Uterus (tissue), 2 donors: ENCODE results near the gene CDYL.

Experiments used
- POLR2A ChIP-seq, 2 donors: fragments of 450-650 bp; IDR thresholded peaks; one replicate each; pipeline ENCODE4 v1.6.1; 2016; ENCODE audit warnings: antibody characterized with exemption in 2 of 2, mild to moderate bottlenecking in 1 of 2, moderate library complexity in 1 of 2
- TF ChIP-seq, protein P1 (sequence below), 4 experiments: fragments of 200-600 bp in 2 of 4; fragments of 450-650 bp in 2 of 4; sonication (generic) in 2 of 4; IDR thresholded peaks; one replicate each; pipeline ENCODE4 v1.5.1; 2016 to 2019; ENCODE audit warnings: antibody characterized with exemption in 4 of 4, mild to moderate bottlenecking in 2 of 4, moderate library complexity in 1 of 4

DNA sequence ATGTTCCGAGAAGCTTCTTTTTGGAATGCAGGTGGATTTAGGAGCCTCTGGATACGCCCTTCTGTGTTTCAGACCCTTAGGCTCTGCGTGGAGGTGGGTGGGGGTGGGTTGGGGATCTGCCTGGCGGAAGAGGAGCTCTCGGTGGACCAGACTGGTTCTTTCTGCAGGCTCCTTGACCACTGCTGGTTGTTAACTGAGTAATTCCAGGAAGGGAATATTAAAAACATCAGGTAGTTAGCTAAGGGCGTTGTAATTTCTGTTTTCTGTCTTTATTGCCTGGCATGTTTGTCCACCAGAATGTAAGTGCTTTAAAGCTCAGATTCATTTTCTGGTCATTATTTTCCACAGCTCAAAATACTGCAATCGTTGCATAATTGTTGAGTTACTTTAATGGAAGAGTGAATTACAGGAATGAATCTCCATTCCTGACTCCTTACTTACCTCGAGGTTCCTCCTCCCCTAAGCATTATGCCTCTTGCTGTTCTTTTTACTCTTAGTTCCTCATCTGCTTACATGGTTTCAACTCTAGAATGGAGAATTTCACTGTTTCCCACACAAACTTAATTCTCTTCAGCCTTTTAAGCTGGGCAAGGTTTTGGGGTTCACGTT lies 5.9 kb downstream of the CDYL start:
- TF ChIP-seq POLR2A (IDR thresholded peaks at IDR 0.05): no peak
- TF ChIP-seq, protein P1, sequence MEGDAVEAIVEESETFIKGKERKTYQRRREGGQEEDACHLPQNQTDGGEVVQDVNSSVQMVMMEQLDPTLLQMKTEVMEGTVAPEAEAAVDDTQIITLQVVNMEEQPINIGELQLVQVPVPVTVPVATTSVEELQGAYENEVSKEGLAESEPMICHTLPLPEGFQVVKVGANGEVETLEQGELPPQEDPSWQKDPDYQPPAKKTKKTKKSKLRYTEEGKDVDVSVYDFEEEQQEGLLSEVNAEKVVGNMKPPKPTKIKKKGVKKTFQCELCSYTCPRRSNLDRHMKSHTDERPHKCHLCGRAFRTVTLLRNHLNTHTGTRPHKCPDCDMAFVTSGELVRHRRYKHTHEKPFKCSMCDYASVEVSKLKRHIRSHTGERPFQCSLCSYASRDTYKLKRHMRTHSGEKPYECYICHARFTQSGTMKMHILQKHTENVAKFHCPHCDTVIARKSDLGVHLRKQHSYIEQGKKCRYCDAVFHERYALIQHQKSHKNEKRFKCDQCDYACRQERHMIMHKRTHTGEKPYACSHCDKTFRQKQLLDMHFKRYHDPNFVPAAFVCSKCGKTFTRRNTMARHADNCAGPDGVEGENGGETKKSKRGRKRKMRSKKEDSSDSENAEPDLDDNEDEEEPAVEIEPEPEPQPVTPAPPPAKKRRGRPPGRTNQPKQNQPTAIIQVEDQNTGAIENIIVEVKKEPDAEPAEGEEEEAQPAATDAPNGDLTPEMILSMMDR (IDR thresholded peaks at IDR 0.05): no peak
